Retina (tissue), 1 donor: ENCODE measurements around the gene TNRC6A.
"Not testable (repeated sequence)": the region's sequence is repeated elsewhere in the genome, so short reads cannot be mapped to it uniquely, and the experiment has no call there.

Experiments used
- DNase-seq: peaks from one replicate; pipeline ENCODE4 v3.0.0-alpha.2; 2016

TNRC6A gene

DNA sequence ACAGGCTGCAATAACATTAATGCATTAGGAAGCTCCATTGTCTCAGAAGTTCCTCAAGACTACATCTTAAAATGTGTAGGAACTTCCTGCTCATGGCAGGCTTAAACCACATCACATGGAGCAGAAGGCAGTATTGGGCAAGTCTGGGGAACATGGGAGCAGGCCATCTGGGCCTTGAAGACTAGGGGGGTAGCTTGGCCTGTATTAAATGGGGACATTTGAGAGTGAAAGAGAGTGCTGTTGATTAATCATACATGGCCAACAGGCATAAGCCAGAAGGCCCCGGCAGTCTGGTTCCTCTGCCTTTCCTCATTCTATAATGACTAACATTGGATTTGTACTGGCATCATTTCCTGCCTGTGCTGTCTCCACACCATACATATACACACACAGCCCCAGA, 91.1 kb downstream of the TNRC6A start:
- DNase-seq, result no peak

DNA sequence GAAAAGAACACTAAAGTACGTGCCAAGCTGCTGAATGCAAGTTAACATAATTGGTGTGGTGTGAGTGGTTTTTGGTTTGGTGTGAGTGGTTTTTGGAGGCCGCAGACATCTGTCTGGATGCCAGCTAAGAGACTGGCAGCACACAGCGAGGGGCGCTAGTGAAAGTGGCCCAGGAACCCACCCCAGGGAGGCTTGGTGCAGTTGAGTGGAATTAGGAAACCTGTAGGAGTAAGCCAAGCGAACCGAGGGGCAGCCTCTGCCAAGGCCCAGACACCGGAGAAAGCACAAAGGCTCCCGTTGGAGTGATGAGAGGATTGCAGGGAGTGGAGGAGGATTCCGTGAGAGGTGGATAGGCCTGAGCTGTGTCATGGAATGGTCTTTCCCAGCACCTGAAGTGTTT, 91.7 kb downstream of the TNRC6A start:
- DNase-seq, result no peak

DNA sequence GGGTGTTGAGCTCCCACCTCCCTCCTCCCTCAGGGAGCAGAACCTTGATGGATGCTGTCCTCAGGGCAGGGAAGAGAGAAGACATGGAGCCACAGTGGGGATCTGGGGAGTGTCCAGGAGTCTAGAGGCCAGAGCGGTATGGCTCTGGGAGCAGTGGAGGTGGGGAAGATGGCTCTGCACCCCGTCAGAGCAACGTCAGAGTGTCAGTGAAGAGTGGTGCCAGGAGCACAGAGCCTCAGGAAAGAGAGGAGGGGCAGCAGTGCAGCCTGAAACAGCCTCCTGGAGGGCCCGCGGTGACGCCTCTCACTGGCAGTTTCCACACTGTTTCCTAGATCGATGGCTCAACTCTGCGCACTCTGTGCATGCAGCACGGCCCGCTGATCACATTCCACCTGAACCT, 93.1 kb downstream of the TNRC6A start:
- DNase-seq, result no peak

DNA sequence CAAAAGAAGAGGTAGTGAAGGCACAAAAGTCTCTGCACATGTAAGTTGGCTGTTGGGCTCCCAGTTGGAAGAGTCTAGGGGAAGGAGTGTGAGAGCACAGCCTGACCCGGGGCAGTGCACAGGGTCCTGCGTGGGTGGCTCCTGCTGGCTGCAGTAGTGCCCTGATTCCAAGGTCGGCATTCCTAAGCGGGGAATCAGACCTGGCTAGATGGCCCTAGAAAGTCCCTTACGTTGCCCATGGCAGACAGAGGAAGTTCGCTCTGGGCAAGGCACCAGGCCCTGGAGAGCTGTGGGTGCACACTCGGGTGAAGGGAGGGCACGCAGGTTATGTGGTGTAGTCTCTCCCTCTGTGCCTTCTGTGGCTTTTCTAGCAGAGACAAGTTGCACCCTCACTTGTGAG, 93.5 kb downstream of the TNRC6A start:
- no peak for DNase-seq

DNA sequence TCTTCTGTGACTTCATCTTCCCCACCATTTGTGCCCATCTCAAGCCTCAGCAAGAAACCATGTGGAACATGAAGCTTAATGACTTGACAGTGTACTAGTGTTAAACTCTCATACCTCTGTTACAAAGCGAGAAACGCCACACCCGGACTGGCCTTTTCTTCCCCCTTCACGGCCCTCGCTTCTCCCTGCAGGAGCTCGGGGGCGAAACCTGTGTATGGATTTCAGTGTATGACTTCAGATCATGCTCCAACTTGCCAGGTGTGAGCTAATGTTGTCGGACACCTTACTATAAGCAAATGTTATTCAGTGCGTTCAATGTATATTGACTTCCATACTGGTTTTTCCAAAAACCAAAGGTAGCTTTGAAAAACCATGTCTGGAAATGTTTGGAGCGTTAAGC, 96.2 kb downstream of the TNRC6A start:
- DNase-seq, result no peak

DNA sequence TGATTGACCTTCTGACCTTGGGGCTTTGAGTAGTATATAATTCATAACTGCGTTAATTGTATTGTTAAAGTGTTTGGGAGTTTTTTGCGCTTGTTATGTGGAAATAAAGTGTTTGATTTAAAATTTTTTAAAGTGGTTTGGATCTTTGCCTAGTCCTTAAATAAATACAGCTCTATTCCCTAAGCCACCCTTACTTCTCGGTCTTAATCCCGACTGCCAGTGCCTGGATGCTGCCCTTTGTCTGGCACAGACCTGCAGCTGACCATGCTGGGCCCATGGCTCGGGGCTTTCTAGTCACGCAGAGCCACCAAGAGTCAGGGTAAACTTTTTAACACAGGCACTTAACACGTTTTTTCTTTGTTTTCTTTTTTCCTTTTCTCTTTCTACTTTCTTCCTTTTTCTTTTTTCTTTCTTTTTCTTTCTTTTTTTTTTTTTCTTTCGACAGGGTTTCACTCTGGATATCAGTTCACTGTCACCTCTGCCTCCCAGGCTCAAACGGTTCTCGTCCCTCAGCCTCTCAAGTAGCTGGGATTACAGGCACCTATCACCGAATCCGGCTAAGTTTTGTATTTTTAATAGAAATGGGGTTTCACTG, 96.7 kb downstream of the TNRC6A start:
- no peak for DNase-seq

DNA sequence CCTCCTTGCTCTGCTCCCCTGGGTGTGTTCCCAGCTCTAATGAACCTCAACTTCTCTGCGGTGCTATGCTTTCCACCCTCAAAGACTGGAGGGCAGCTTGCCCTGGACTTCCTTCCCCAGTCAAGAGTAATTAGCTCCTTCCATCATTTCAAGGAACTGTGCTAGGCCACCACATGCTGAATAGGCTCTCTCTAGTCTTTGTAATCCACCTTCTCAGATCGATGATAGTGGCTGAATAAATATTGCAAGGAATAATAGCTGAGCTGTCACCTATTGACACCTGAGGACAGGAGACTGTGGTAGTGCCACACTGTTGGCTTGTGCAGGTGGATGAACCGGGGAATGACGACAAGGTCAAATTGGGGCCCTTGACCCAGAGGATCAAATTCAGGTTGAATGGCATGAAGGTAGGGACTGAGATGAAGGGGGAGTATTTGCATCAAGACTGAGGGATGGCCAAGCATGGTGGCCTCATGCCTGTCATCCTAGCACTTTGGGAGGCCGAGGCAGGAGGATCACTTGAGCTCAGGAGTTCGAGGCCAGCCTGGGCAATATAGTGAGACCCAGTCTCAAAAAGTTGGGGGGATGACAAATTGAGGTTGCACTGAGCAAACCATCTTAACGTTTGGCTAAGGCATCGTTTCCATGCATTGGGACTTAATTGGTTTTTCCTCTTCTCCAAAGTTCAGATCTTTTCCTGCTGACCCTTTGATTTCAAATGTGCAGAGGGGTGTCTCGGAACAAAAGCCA, 97.5 kb downstream of the TNRC6A start:
- DNase-seq, result no peak

DNA sequence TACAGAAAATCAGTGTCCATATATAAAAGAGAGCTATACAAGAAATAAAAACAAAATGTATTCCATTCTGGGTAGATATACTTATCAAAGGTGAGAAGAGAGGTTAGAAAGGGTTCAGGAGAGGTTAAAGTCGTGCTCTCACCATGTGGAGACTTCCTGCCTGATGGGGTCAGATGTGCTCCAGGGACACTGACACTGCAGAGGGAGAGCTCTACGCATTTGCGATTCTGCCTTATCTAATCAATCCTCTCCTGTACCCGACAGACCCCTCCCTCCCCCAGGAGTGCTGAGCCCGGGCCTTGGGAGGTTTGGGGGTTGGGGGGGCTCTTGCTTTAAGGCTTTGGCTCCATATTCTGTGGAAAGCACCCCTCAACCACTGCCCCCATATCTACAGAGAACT, 99.7 kb downstream of the TNRC6A start:
- no peak for DNase-seq

DNA sequence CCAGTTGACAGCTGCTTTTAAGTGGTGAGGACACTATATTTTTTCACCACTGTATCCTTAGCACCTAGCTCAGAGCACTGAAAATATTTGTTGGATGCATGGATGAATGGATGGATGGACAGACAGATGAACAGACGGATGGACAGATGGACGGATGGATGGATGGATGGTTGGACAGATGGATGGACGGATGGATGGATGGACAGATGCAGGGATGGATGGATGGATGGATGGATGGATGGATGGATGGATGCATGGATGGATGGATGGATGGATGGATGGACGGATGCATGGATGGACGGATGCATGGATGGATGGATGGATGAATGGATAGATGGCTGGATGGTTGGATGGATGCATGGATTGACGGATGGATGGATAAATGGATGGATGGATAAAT, 103.9 kb downstream of the TNRC6A start:
- DNase-seq, result no peak

DNA sequence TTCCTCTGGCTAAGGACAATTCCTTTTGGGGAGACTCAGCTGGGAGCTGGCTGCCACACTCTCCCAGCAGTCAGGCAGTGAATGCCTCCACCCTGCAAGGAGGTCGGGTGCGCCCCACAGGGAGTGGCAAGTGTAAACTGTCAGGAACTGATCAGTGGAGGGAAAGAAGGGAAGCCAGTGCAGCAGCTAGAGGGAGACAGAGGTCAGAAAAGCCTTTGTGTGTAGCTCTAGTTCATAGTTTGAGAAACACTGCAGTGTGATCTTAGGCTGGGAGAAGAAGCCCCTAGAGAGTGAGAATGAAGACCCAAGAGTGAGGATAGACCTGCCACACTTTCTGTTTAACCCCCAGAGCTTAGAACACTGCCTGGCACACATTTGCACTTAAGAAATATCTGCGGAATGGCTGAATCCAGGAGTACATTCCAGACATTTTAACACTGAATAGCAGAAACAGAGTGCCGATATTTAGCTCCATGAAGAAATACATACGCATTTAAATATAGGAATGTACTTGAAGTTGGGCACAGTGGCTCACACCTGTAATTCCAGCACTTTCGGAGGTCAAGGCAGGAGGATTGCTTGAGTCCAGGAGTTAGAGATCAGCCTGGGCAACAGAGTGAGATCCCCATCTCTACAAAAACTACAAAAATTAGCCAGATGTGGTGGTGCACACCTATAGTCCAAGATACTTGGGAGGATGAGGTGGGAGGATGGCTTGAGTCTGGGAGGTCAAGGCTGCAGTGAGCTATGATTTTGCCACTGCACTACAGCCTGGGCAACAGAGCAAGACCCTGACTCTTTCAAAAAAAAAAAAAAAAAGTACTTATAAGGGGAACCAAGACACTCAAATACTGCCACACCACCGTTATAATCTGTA, 105.2 kb downstream of the TNRC6A start:
- no peak for DNase-seq

DNA sequence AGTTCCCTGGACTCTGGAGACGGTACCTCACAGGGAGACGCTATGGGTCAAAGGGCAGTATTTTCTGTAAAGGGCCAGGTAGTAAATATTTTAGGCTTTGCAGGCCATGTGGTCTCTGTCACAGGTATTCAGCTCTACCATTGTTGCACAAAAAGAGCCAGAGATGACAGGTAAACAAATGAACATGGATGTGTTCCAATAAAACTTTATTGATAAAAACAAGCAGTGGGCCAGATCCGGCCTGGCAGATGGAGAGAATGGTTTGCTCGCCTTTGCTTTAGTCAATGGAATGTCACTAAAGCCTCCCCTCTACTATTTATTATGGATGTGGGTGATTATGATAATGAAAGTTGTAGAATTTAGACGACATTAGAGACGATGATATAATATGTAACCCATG, 107.4 kb downstream of the TNRC6A start:
- DNase-seq, result no peak

DNA sequence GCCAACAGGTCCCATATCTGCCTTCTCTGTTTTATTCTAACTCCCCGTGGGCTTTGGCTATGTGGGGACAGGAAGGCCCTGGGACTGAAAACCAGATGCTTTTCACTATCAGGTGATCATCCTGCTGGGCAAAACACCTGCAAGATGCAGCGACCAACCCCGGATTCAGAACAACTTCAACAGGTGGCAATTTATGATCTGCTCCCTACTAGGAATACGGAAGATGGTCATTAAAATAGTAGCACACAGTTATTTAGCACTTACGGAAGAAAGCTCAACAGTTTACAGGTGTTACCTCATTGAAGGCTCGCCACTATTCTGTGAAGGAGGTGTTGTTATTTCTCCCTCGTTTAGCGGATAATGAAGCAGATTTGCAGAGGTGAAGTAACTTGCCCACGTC, 108.5 kb downstream of the TNRC6A start:
- no peak for DNase-seq

DNA sequence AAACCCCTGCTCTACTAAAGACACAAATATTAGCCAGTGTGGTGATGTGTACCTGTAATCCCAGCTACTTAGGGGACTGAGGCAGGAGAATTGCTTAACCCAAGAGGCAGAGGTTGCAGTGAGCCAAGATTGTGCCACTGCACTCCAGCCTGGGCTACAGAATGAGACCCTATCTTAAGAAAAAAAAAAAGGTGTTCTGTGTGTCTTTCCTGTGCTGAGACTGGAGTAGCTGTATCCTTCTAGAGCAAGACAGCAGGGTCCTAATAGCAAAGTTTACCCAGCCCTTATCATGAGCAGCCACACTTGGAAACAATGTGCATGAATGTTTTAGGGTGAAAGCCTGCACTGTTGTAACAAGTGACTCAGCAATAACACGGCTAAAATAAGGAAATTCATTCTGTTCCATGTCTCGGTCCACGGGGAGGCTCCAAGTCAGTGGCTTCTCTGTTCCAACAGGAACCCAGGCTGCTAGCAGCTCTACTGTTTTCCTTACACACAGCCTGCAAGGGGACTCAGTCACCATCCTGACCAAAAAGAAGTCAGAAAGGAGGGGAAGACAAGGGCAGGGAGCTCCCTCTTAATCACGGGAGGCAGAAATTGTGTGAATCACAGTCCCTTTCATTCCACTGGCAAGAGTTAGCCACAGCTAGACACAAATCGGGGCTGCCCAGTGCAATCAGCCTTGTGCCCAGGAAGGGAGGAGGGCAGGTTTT, 109.3 kb downstream of the TNRC6A start:
- DNase-seq, result no peak

DNA sequence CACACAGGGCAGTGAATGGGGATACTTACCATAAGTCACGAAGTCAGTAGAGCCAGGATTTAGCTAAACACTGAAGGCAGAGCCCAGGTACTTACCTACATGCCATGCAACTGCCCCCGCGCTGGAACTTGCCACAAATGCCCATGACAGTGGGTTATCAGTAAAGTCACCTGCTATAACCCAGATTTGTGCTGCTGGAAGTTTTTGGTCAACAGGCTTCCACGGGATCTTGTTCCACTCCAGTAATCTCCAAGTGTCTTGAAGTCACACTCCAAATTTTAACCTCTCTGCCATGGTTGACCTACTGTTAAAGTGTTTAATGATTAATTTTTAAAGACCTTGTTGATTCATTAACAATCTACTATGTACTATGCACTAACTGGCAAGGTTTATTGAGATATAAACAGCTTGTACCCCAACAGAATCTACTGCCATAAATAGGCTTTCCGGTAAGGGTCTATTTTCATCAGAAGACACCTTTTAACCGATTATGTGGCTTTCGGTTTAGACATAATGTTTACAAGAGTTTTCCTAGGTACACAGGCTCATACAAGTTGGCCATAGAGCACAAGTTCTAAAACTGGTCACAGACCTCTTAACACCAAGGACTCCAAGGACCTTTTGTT, 110.0 kb downstream of the TNRC6A start:
- no peak for DNase-seq

DNA sequence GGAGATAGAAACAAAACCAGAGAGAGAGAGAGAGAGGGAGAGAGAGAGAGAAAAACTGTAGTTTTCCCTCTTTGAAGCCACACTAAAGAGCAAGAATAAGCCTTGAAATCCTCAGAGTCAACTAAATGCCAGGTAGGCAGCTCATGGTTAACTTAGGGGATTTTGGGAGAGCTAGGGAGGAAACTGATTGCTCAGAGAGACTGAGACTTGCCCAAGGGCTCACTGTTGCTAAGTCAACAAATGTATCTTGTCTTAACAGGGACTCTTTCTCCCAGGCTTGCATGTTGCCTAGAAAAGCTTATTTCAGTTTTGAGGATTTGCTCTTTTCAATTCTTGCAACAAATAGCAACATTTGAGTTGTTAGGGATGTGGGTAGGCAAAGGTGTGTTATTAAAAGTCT, 111.8 kb downstream of the TNRC6A start:
- DNase-seq, result no peak

DNA sequence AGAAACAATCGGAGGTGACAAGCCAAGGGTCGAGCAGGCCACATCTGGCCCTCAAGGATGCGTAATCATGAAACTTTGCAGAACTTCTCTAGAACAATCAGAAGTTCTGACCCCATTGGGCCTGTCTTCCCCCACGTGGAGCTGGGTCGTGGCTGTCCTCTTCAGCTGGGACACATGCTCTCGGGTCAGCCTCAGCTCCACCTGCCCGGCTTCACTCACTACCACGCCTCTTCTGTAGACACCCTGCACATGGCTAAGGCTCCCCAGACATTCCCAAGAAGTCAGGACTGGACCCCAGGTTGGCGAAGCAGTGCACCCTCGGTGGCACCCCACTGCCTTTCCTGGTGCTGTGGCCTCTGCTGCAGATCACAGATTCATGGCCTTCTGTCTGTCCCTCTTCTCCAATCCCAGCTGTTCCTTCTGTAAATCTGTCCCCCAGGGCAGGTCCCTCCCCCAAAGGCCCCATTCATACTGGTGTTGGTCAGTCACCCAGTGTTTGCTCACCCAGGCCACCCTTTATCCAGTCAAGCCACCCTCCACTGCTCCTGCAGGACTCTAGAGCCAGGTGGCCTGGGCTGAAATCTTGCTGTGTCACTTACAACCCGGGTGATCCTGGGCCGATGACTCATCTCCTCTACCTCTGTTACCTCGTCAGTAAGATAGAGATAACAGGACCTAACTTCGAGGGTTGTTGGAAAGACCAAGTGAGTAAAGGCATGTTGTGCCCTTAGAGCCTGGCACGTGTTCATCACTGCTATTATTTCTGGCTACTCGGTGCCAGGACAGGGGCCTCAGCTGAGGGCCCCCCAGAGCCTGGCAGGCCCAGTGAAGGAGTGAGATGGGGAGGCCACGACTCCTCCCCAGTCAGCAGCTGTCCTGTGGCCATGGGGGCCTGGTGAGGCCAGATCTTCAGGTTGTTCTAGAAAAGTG, 114.9 kb downstream of the TNRC6A start:
- DNase-seq, result no peak

DNA sequence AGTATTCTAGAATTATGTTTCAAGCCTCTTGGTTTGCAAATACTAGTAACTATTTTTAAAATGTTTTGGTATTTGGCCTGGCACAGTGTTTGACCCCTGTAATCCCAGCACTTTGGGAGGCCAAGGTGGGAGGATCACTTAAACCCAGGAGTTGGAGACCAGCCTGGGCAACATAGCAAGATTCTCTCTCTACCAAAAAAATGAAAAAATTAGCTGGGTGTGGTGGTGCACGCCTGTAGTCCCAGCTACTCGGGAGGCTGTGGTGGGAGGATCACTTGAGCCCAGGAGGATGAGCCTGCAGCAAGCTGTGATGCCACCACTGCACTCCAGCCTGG, 115.5 kb downstream of the TNRC6A start:
- DNase-seq, result not testable (repeated sequence)

DNA sequence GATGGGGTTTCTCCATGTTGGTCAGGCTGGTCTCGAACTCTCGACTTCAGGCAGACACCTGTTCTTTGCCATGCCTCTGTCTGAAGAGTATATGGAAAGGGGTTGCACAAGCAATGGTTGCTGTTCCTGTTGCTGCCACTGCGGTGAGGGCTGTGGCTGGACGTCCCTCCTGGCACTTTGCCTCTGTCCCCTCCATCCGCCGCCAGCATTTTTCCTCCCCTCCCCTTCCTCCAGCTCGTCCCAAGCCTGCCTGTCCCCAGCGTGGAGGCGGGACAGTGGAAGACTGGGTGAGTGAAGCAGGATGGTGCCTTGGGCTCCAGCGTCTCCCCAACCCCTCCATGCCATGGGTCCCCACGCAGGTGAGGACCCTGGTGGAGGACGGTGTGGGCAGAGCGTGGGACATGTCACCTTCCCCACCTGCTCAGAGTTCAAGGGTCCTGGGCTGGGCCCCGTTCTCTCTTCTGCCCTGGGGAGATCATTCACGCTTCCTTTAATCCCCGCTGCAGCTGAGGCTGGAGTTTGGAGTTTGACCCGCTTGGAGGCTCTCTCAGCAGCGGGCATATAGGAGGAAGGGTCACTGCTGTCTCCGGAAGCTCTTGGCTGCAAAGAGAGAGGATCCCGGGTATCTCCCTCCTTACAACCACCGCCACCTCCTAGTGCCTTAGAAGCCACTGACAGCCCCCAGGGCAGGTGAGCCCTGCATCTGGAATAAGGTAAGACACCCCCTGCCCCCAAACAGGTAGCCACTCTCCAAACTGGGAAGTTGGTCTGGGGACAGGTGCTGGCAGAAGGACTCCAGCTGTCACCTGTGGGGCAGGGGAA, 116.5 kb downstream of the TNRC6A start, which contains the start of gene SLC5A11:
Gene SLC5A11 (plus strand): TSS at position 238 of the 822 bp plus-strand sequence. CDS start 12,681 bp downstream, outside the sequence.
- DNase-seq, result no peak

DNA sequence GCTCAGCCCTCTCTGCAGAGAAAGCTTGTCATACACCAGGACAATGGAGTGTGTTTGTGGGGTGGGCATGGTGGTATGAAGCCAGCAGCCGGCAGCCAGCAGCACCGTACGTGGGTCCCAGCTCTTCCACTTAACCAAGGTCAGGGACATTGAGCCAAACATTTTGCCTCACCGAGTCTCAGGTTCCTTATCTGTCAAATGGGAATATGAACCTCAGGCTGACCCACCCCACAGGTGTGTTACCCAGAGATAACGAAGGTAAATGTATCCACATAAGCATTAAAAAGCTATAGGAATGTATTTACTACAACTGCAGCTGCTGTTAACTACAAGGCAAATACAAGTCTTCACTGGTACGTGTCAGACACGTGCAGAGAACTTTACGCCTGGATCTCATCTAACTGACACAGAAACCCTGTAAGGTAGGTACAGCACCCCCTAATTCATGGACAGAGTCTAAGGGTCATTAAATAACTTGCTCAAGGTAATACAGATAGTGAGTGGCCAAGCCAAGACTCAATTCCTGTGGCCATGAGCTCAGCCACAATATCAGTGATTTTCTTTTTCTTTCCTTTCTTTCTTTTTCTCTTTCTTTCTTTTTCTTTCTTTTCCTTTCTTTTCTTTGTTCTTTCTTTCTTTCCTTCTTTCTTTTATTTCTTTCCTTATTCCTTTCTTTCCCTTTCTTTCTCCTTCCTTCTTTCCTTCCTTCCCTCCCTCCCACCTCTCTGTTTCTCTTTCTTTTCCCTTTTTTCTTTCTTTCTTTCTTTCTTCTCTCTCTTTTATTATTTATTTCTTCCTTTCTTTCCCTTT, 117.3 kb downstream of the TNRC6A start:
- no peak for DNase-seq

DNA sequence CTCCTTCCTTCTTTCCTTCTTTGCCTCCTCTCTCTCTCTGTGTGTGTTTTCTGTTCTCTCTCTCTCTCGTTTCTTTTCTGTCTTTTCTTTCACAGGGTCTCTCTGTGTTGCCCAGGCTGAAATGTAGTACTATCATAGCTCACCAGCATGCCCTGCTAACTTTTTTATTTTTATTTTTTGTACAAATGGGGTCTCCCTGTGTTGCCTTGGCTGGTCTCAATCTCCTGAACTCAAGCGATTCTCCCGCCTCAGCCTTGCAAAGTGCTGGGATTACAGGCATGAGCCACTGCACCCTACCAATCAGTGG, 117.9 kb downstream of the TNRC6A start:
- DNase-seq, result no peak
